Erythroblast (primary cell): ENCODE data around the gene SLX4.

Experiments used
- GATA1 ChIP-seq: IDR thresholded peaks from 2 replicates; pipeline ENCODE4 v1.6.1; 2011; ENCODE audit warnings: low read depth, mild to moderate bottlenecking, control low read depth, low read length, moderate library complexity
- POLR2A ChIP-seq: IDR thresholded peaks from 2 replicates; pipeline ENCODE4 v1.6.1; 2011; ENCODE audit warnings: mild to moderate bottlenecking, low read length

DNA sequence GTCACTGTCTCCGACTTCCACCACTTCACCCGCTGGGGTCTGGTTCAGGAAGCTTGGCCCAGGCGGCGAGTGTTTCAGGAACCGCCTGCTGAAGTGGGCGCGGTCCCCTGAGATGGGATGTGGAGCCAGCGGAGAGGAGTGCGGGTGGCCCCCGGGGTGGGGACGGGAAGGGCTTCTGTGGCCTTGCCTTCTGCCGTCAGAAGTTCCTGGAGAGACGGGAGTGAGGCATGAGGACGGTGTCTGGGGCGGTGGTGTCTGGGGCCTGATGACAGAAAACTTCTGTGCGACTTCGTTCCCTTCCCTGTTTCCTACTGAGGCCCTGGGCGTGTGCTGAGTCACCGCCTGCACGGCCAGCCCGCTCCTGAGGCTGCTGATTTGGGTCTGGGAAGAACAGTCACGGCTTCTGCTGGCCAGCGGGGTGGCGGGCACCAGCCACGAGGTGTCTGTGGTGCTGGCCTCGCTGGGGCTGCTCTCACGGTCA is 21.9 kb downstream of the SLX4 start:
- TF ChIP-seq POLR2A (no peak), GATA1 (no peak)
